SK-N-SH (cell line): ENCODE data around the gene BCL11A. TPM values are rescaled to one million over a fixed set of nuclear protein-coding genes. Genes with fewer than 3 reads are reported as not detected.

Source experiments
- CTCF ChIA-PET: fragments of 300-600, 350-600 bp; formaldehyde crosslinking; extraction: SDS; loops from one replicate; lab custom pipeline; 2021; lab: Yijun Ruan, JAX
- POLR2A ChIA-PET: fragments of 350-600 bp; sonication (Branson Sonifier 250); formaldehyde crosslinking; extraction: SDS; loops from one replicate; lab custom pipeline; 2020; ENCODE audit warnings: antibody characterized with exemption, inconsistent platforms; lab: Yijun Ruan, JAX
- DNase-seq: peaks from one replicate; pipeline ENCODE4 v3.0.0; 2012
- H2AFZ ChIP-seq: fragments of 200-600 bp; sonication (generic); 2 replicates; pipeline ENCODE4 v1.8.1; 2016; ENCODE audit warnings: antibody characterized with exemption, mild to moderate bottlenecking, low read depth
- H3F3A ChIP-seq: fragments of 200-600 bp; sonication (generic); replicated peaks from 2 replicates; pipeline ENCODE3; 2016; ENCODE audit warnings: antibody characterized with exemption, mild to moderate bottlenecking; ENCODE audit not compliant: insufficient read depth
- H3K27ac ChIP-seq, 2 experiments: fragments of 200-500 bp in 1 of 2; fragments of 200-600 bp in 1 of 2; sonication (Bioruptor generic) in 1 of 2; sonication (generic), shearing (Covaris generic) in 1 of 2; 2 replicates each; pipeline versions ENCODE4 v1.5.1 to v1.6.1; 2014 to 2016; ENCODE audit warnings: low read depth in 2 of 2, inconsistent platforms in 1 of 2, low read length in 1 of 2, mild to moderate bottlenecking in 1 of 2, mixed read lengths in 1 of 2
- H3K27me3 ChIP-seq: fragments of 200-600 bp; sonication (generic), shearing (Covaris generic); 2 replicates; pipeline ENCODE4 v1.6.1; 2016; ENCODE audit warnings: mixed run types; ENCODE audit not compliant: insufficient read depth
- H3K36me3 ChIP-seq, 2 experiments: fragments of 200-500 bp in 1 of 2; fragments of 200-600 bp in 1 of 2; sonication (Bioruptor generic) in 1 of 2; sonication (generic) in 1 of 2; replicated peaks in 1 of 2; 2 replicates each; pipeline versions ENCODE3 to v1.5.1; 2014 to 2016; ENCODE audit warnings: low read length in 1 of 2, mild to moderate bottlenecking in 1 of 2; ENCODE audit not compliant: insufficient read depth in 2 of 2, control insufficient read depth in 1 of 2
- H3K4me1 ChIP-seq, 2 experiments: fragments of 200-500 bp in 1 of 2; fragments of 200-600 bp in 1 of 2; sonication (Bioruptor generic) in 1 of 2; sonication (generic), shearing (Covaris generic) in 1 of 2; 2 replicates each; pipeline versions ENCODE4 v1.5.1 to v1.6.1; 2014 to 2016; ENCODE audit warnings: low read depth in 1 of 2, low read length in 1 of 2, mixed run types in 1 of 2; ENCODE audit not compliant: insufficient read depth in 2 of 2, control insufficient read depth in 1 of 2
- H3K4me2 ChIP-seq: fragments of 200-600 bp; sonication (generic), shearing (Covaris generic); 2 replicates; pipeline ENCODE4 v1.6.1; 2017; ENCODE audit warnings: mixed run types
- H3K4me3 ChIP-seq, 2 experiments: fragments of 200-500 bp in 1 of 2; fragments of 200-600 bp in 1 of 2; sonication (Bioruptor generic) in 1 of 2; sonication (generic), shearing (Covaris generic) in 1 of 2; 2 replicates each; pipeline versions ENCODE4 v1.5.1 to v1.8.1; 2014 to 2016; ENCODE audit warnings: low read depth in 2 of 2, inconsistent platforms in 1 of 2, low read length in 1 of 2, mild to moderate bottlenecking in 1 of 2, mixed read lengths in 1 of 2, moderate library complexity in 1 of 2
- H3K79me2 ChIP-seq: fragments of 200-600 bp; sonication (generic); 2 replicates; pipeline ENCODE4 v1.8.1; 2017; ENCODE audit warnings: mild to moderate bottlenecking; ENCODE audit not compliant: insufficient read depth
- H3K9ac ChIP-seq: fragments of 200-600 bp; sonication (generic); 2 replicates; pipeline ENCODE4 v1.6.1; 2017; ENCODE audit warnings: mixed run types
- H3K9me2 ChIP-seq: fragments of 200-600 bp; sonication (generic); 2 replicates; pipeline ENCODE4 v1.6.1; 2017; ENCODE audit warnings: mixed run types
- H3K9me3 ChIP-seq: fragments of 200-600 bp; sonication (generic); 2 replicates; pipeline ENCODE4 v1.6.1; 2017; ENCODE audit warnings: mixed run types, mild to moderate bottlenecking, moderate library complexity
- H4K20me1 ChIP-seq: fragments of 200-600 bp; sonication (generic); 2 replicates; pipeline ENCODE4 v1.6.1; 2017; ENCODE audit warnings: mild to moderate bottlenecking, mixed run types; ENCODE audit not compliant: insufficient read depth
- ELF1 ChIP-seq: IDR thresholded peaks from 2 replicates; pipeline ENCODE4 v1.4.0; 2012
- FOSL2 ChIP-seq: IDR thresholded peaks from 2 replicates; pipeline ENCODE4 v1.4.0; 2012; ENCODE audit warnings: low read depth, mild to moderate bottlenecking, moderate library complexity, borderline replicate concordance
- FOXM1 ChIP-seq: IDR thresholded peaks from 2 replicates; pipeline ENCODE4 v1.4.0; 2012; ENCODE audit warnings: low read depth, mild to moderate bottlenecking
- GABPA ChIP-seq: IDR thresholded peaks from 2 replicates; pipeline ENCODE4 v1.4.0; 2012; ENCODE audit warnings: low read depth, mild to moderate bottlenecking
- GATA2 ChIP-seq: sonication (generic); formaldehyde crosslinking; IDR thresholded peaks from 2 replicates; pipeline ENCODE4 v1.5.0; 2020; ENCODE audit warnings: mild to moderate bottlenecking, missing genetic modification reagents
- JUND ChIP-seq: IDR thresholded peaks from 2 replicates; pipeline ENCODE4 v1.4.0; 2012
- MXI1 ChIP-seq: IDR thresholded peaks from 2 replicates; pipeline ENCODE4 v1.6.1; 2012; ENCODE audit warnings: mild to moderate bottlenecking, low read depth, low read length, improper control_type of control experiment
- NRF1 ChIP-seq: IDR thresholded peaks from 2 replicates; pipeline ENCODE4 v1.6.1; 2012; ENCODE audit warnings: low read depth, mild to moderate bottlenecking, low read length
- RAD21 ChIP-seq: IDR thresholded peaks from 2 replicates; pipeline ENCODE4 v1.6.1; 2012; ENCODE audit warnings: mild to moderate bottlenecking, low read length
- SIN3A ChIP-seq: IDR thresholded peaks from 2 replicates; pipeline ENCODE4 v1.6.1; 2012; ENCODE audit warnings: low read depth, mild to moderate bottlenecking, low read length, moderate library complexity, borderline replicate concordance
- SMC3 ChIP-seq: IDR thresholded peaks from 2 replicates; pipeline ENCODE4 v1.6.1; 2012; ENCODE audit warnings: low read depth, low read length, improper control_type of control experiment
- TCF12 ChIP-seq: IDR thresholded peaks from 2 replicates; pipeline ENCODE4 v1.4.0; 2012
- USF2 ChIP-seq: fragments of 150-350 bp; IDR thresholded peaks from 2 replicates; pipeline ENCODE4 v1.6.1; 2017; ENCODE audit warnings: antibody characterized with exemption, low read length, low read depth, borderline replicate concordance
- YY1 ChIP-seq: IDR thresholded peaks from 2 replicates; pipeline ENCODE4 v1.4.0; 2012; ENCODE audit warnings: low read depth, mild to moderate bottlenecking
- WGBS: methylation state at CpG from one replicate; pipeline ENCODE4 v1.1.6; 2017; ENCODE audit warnings: low lambda C conversion rate; 5-methylcytosine and 5-hydroxymethylcytosine counted together
- polyA plus RNA-seq, 3 experiments: library from polyadenylated mRNA; depleted of rRNA; stranded (reverse); fragments of >200 nt; gene quantifications; 2 replicates each; pipeline ENCODE4 v1.2.3, GENCODE V29; 2012
- TF ChIP-seq, protein P1 (sequence below): fragments of 150-350 bp; IDR thresholded peaks from 2 replicates; pipeline ENCODE4 v1.6.1; 2016; ENCODE audit warnings: mild to moderate bottlenecking, low read depth, low read length
- TF ChIP-seq, protein P2 (sequence below): IDR thresholded peaks from 2 replicates; pipeline ENCODE4 v1.4.0; 2012; ENCODE audit warnings: low read depth
- TF ChIP-seq, protein P3 (sequence below): fragments of 200-600 bp; sonication (generic); IDR thresholded peaks from 2 replicates; pipeline ENCODE4 v1.6.1; 2017; ENCODE audit warnings: antibody characterized with exemption, mild to moderate bottlenecking, moderate library complexity

The BCL11A gene
- polyA plus RNA-seq, 1 of the 3 experiments (the other 2 are of a cell fraction): 1.9 TPM

DNA sequence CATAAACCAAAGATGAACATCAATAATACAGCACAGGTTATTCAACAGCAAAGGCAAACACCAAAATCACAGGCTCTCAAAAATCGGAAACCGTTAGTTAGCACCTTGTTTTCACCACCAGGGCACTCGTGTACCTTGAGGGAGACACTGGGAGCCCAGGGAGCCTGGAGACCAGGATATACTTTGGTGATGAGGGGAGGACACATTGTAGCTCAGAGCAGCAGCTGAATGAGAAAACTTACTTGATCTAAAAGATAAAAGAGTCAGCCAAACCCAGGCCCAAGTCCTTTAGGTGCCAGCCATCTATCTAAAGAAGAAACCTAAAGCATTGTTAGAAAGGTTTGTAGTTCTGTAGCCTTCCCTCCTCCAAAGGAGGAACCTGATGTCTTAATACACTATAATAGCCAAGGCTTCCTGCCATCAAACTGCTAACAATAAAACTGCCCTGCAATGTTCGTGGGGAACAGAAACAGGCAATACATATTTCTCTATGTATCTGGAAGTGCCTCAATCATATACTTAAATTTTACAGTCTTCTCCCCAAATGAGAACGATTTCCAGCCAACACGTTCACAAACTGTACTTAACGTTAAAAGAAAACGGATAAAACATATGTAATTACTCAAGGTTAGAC lies 19.3 kb downstream of the BCL11A start:
- Histone ChIP-seq H3K27me3 (no peaks in the 10 kb centered on the region), H3K9ac (no peak overlapping the region), H3K4me2 (peak overlapping the region; percentile 76; the same call in 1 of the 2 replicates), H3K79me2 (peaks cover 28% of the 10 kb centered on the region; the same call in 1 of the 2 replicates), H2AFZ (no peak overlapping the region), H3K36me3 (peaks cover 0 to 4% of the 10 kb centered on the region in 2 experiments), H4K20me1 (no peaks in the 10 kb centered on the region), H3K27ac (no peak overlapping the region), H3K9me2 (no peaks in the 10 kb centered on the region), H3K4me1 (peaks cover 21 to 23% of the 10 kb centered on the region in 2 experiments), H3F3A (no peaks in the 10 kb centered on the region), H3K9me3 (no peaks in the 10 kb centered on the region), H3K4me3 (no peak overlapping the region)
- TF ChIP-seq GABPA: no peak
- no peak for TF ChIP-seq SMC3
- TF ChIP-seq ELF1: no peak
- no peak for TF ChIP-seq USF2
- no peak for TF ChIP-seq GATA2 (CRISPR knock-in tag)
- TF ChIP-seq, protein P1, sequence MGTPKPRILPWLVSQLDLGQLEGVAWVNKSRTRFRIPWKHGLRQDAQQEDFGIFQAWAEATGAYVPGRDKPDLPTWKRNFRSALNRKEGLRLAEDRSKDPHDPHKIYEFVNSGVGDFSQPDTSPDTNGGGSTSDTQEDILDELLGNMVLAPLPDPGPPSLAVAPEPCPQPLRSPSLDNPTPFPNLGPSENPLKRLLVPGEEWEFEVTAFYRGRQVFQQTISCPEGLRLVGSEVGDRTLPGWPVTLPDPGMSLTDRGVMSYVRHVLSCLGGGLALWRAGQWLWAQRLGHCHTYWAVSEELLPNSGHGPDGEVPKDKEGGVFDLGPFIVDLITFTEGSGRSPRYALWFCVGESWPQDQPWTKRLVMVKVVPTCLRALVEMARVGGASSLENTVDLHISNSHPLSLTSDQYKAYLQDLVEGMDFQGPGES: no peak
- TF ChIP-seq FOSL2: no peak
- no peak for TF ChIP-seq FOXM1
- no peak for TF ChIP-seq SIN3A
- no peak for TF ChIP-seq MXI1
- TF ChIP-seq NRF1: no peak
- CTCF ChIA-PET: interaction anchor here (1.2 to 2.5 kb wide), 4 partner anchors 11 to 47 kb away, joined by 4 to 9 read pairs (median 6); no protein-coding TSS in a partner anchor
- no peak for DNase-seq
- WGBS: 60% methylated on average over 8 of the region's 8 CpGs
- POLR2A ChIA-PET: no interaction called here

DNA sequence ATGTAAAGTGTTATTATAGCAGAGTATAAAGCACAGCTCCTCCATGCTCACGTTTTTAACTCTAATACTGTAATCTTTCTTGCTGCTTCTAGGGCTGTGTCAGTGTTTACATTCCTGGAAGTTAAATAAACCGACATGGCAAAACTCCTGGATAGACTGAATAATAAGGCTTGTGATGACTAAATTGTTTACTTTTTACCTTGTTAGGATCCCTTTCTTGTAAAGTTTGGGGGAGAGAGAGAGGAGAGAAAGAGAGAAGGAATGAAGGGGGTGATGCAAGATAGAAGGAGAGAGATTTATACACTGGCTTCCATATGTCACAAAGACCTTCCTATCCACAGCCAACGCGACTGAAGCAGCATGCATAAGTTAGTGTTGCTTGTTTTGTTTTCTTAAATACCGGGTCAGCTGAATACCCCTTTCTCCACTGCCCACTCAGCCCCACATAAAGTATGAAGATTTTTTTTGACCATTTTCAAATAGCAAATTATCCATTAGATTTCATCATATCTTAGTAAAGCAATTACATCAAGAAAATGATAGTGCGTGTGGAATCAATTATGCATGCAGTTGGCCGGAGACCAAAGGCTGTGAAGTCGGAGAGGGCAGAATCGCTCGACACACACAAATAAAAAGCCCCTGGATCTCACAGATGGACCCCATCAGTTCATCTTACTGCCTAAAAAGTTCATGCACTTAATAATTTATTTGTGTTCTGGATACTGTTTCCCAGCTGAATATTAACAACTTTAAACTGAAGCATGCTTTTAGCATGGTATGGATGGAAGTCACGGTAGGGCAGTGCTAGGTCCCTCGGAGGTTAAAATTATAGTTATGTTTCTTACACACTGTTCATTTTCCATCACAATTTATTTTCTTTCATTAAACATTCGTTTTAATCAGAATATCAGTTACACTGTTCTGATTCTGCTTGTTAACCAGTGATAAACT lies 20.1 kb downstream of the BCL11A start:
- H3K79me2 ChIP-seq: peaks cover 31% of the 10 kb centered on the region; the same call in 1 of the 2 replicates
- CTCF ChIA-PET: interaction anchor here (2.5 kb wide), 1 partner anchor 17 kb away, joined by 9 read pairs; no protein-coding TSS in a partner anchor
- TF ChIP-seq RAD21 (no peak), SIN3A (no peak), JUND (no peak), TCF12 (peak; percentile 55), NRF1 (no peak), USF2 (no peak), YY1 (no peak), MXI1 (no peak)
- TF ChIP-seq, protein P2, sequence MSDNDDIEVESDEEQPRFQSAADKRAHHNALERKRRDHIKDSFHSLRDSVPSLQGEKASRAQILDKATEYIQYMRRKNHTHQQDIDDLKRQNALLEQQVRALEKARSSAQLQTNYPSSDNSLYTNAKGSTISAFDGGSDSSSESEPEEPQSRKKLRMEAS: no peak
- TF ChIP-seq, protein P3, sequence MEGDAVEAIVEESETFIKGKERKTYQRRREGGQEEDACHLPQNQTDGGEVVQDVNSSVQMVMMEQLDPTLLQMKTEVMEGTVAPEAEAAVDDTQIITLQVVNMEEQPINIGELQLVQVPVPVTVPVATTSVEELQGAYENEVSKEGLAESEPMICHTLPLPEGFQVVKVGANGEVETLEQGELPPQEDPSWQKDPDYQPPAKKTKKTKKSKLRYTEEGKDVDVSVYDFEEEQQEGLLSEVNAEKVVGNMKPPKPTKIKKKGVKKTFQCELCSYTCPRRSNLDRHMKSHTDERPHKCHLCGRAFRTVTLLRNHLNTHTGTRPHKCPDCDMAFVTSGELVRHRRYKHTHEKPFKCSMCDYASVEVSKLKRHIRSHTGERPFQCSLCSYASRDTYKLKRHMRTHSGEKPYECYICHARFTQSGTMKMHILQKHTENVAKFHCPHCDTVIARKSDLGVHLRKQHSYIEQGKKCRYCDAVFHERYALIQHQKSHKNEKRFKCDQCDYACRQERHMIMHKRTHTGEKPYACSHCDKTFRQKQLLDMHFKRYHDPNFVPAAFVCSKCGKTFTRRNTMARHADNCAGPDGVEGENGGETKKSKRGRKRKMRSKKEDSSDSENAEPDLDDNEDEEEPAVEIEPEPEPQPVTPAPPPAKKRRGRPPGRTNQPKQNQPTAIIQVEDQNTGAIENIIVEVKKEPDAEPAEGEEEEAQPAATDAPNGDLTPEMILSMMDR: no peak

More for the DNA sequence above, 20.1 kb downstream of the BCL11A start:
- Histone ChIP-seq H4K20me1 (no peaks in the 10 kb centered on the region), H3K4me3 (peak overlapping the region; percentile 9 to 44; a peak in 3 of 4 replicates), H3K27me3 (no peaks in the 10 kb centered on the region), H3K27ac (peak overlapping the region in 1 of 2 experiments; percentile 13; a peak in 1 of 4 replicates), H3K9ac (no peak overlapping the region), H3K4me1 (peaks cover 21 to 23% of the 10 kb centered on the region in 2 experiments), H3K36me3 (peaks cover 0 to 4% of the 10 kb centered on the region in 2 experiments), H3F3A (no peaks in the 10 kb centered on the region), H3K9me3 (no peaks in the 10 kb centered on the region), H3K4me2 (peak overlapping the region; percentile 76), H3K9me2 (no peaks in the 10 kb centered on the region), H2AFZ (no peak overlapping the region)
- 12% methylated on average over 13 of the region's 13 CpGs for WGBS
- POLR2A ChIA-PET: no interaction called here
- DNase-seq: peak; percentile 50
